T-helper 2 cell (primary cell): ENCODE results near the gene SCEL.
A peak's percentile ranks its signal among the peaks of the same experiment; 100 is the strongest.
"Not testable (repeated sequence)": the region's sequence is repeated elsewhere in the genome, so short reads cannot be mapped to it uniquely, and the experiment has no call there.

Source experiments
- DNase-seq, 5 experiments: peaks; one replicate each; pipeline versions ENCODE4 v3.0.0 to v3.0.0-alpha.2; 2012 to 2022

Gene SCEL

GRCh38 chr13:77563111-77563510 lies 27.6 kb downstream of the SCEL start:
- DNase-seq = no peak

DNA sequence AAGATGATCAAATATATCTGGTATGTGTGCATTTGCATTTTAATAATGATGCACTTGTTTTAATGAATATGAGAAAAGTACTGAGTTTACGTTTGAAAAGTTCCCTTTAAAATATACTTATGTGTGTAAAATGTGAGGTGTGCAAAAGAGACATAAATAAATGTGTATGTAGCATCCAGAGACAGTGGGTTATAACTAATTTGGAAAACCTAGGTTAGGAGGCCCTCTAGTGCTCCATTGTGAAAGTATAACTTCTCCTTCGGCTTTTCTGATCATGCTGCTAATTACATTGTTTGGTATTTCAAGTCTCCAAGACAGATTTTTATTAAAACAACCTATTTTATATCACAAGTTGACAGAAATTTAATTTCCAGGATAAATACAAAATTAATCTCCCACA lies 30.1 kb downstream of the SCEL start:
- DNase-seq = peak in 1 of 5 experiments; percentile 34

GRCh38 chr13:77571956-77572355 lies 36.5 kb downstream of the SCEL start:
- DNase-seq = no peak

GRCh38 chr13:77574096-77574495 lies 38.6 kb downstream of the SCEL start:
- DNase-seq = no peak

GRCh38 chr13:77579959-77580358 lies 44.5 kb downstream of the SCEL start:
- no peak for DNase-seq

GRCh38 chr13:77580748-77581147 lies 45.2 kb downstream of the SCEL start:
- no peak for DNase-seq

- no peak for DNase-seq
Measured at GRCh38 chr13:77583581-77583980, 48.1 kb downstream of the SCEL start.

GRCh38 chr13:77584106-77584505 lies 48.6 kb downstream of the SCEL start:
- DNase-seq = no peak

DNA sequence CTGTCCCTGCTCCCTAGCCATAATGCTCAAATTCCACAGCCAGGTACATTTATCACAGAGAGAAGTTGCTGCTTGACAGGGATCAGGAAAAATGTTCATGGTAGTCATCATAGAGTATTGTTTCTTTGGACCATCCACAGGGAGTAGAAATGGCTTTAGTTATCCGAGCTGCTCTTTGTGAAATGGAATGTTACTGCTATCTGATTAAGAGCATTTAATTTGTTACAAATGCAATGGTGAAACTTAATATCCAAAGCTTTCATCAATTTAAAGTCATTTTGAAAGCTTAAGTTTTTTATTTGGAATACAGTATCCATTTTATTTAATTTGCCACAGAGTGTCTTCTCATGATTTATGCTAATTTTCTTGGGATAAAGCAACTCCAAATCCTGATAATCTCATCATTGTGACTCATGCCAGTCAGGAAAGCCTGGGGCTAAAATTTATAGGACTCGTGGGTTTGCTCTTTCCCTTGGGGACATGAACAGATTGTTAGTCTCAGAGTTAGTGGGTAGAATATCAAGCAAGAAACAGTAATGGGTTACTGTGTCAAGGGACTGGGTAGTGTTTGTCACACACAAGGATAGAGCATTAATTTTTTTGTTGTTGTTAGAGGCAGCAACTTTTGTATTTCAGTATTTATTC lies 59.8 kb downstream of the SCEL start:
- no peak for DNase-seq

DNA sequence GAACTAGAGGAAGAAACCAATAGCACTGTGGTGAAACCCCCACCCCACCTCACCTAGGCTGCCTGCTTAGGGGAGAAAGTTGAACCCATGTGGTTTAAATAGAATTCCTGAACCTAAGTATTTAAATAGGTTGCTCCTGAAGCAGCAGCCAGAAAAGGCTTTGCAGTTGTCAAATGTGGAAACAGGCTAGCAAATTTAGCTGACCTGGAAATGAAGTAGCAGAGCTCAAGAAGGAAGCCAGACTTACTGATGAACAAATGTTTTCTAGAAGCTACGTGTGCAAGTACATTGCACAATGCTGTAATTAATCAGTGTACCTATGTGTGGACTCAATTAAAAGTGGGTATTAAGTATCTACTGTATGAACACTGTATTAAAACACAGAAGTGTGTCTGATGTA lies 61.3 kb downstream of the SCEL start:
- DNase-seq = no peak

GRCh38 chr13:77599351-77599750 lies 63.8 kb downstream of the SCEL start:
- DNase-seq = no peak

- no peak for DNase-seq
Measured at GRCh38 chr13:77600701-77601100, 65.2 kb downstream of the SCEL start.

DNA sequence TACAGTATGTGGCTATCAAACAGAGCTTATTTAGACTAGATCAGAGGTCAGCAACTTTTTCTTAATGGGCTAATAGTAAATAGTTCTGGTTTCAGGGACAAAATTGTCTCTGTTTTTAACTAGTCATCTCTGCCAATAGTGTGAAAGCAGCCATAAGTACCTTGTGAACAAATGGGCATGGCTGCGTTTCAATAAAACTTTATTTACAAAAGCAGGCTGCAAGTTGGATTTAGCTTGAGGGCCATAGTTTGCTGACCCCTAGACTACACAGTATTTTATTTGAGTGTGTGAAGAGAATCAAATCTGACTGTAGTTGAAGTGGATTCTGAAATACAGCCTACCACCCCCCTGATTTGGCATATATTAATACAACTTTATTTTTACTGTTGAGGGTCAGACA lies 75.6 kb downstream of the SCEL start:
- DNase-seq = no peak

GRCh38 chr13:77616027-77616426 lies 80.5 kb downstream of the SCEL start:
- DNase-seq = no peak

- no peak for DNase-seq
Measured at GRCh38 chr13:77619655-77620054, 84.1 kb downstream of the SCEL start.

DNA sequence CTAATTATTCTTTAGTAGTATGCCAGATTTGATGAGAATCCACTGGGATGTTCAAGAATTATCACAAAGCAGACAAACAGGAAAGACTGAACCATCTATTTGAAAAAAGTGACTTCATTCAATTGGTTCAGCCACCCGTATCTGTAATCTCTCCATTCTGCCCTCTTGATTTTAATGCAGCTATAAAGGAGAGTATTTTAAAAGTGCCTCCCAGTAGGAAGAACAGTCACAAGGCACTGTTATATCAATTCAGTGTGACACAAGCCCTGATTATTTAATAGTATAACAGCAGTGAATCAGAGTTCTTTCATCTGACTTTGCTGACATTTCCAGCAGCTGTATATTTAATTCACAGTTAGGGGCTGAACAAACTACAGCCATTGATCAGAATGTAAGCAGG lies 84.6 kb downstream of the SCEL start:
- DNase-seq = no peak

DNA sequence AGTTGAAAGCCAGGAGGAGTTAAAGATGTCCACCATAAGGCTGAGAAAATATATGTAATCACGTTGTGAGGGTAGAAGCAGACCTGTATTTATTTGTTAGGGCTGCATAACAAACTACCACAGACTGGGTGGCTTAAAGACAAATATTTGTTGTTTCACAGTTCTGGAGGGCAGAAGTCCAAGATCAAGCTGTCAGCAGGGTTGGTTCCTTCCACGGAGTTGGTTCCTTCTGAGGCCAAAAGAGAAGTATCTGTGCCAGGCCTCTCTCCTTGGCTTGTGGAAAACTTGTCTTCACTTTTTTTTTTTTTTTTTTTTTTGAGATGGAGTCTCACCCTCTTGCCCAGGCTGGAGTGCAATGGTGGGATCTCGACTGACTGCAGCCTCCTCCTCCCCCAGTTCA lies 88.3 kb downstream of the SCEL start:
- DNase-seq = no peak

DNA sequence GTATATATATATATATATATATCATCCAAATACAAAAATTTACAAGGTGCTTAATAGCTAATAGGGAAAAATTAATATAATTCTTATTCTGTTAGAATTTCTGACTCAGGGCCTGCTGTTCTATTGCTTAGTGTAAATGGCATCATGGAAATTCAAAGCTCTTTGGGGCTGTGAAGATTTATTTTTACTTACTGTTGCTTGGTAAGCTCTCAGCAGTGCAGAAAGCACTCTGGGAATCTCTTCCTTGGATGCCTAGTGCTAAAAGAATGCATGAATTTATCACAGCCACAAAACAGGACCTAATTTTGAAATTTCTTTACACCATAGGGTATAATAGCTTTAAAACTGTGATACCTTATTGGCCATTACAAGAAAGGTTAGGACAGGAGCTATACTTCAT lies 92.7 kb downstream of the SCEL start:
- DNase-seq = no peak

GRCh38 chr13:77637588-77637987 lies 102.1 kb downstream of the SCEL start:
- no peak for DNase-seq

- DNase-seq = no peak
Measured at GRCh38 chr13:77650409-77650808, 114.9 kb downstream of the SCEL start.

GRCh38 chr13:77653301-77653700 lies 117.8 kb downstream of the SCEL start:
- DNase-seq = no peak

- DNase-seq = not testable (repeated sequence)
Measured at GRCh38 chr13:77660016-77660415, 124.5 kb downstream of the SCEL start.

DNA sequence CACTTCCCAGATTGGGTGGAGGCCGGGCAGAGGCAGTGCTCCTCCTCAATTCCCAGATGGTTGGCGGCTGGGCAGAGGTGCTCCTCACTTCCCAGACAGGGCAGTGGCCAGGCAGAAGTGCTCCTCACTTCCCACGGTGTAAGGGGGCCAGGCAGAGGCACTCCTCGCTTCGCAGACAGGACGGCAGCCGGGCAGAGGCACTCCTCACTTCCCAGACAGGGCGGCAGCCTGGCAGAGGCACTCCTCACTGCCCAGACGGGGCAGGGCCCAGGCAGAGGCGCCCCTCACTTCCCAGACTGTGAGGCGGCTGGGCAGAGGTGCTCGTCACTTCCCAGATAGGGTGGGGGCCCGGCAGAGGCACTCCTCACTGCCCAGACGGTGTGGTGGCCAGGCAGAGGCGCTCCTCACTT lies 125.3 kb downstream of the SCEL start:
- no peak for DNase-seq

DNA sequence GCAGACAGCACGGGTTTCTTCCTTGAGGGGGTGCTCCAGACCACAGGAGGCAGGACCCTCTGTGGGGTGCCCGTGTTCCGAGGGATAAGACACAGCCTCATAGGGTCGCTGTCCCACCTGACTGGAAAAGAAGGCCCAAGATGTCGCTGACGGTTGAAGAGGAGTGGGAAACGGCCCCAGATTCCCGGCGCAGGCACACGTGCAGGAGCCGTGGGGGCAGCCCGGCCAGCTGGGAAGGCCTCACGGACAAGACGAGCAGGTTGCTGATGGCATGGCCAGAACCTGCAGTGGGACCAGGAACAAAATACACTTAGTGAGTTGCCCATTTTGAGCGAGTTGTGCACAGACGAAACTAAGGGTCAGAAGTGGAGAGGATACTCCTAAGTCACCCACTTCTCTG lies 126.8 kb downstream of the SCEL start:
- DNase-seq = not testable (repeated sequence)

DNA sequence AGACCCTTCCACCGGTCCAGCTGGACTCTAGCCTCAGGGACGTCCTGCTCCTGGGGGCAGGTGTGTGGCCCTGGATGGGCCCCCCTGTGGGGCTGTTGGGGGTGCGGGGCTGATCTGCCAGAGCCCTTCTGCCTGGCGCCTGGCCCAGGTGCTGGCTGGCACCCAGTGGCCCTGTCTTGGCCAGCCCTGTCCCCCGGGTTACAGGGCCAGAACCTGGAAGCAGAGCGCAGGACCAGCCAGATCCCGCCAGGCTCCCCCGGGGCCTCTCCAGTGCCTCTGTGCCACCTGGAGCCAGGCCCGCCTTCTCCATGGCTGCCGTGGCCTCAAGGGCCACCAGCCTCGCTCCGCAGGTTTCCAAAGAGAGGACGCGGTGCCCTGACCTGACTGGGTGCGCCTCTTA lies 127.3 kb downstream of the SCEL start:
- not testable (repeated sequence) for DNase-seq
